Measurements from ENCODE around the gene GPC2. TPM values are rescaled to one million over a fixed set of nuclear protein-coding genes. Genes with fewer than 3 reads are reported as not detected.
"Not testable (repeated sequence)": the region's sequence is repeated elsewhere in the genome, so short reads cannot be mapped to it uniquely, and the experiment has no call there.

The GPC2 gene
- total RNA-seq, 1 experiment from 2014 or later, result 9.9 TPM

DNA sequence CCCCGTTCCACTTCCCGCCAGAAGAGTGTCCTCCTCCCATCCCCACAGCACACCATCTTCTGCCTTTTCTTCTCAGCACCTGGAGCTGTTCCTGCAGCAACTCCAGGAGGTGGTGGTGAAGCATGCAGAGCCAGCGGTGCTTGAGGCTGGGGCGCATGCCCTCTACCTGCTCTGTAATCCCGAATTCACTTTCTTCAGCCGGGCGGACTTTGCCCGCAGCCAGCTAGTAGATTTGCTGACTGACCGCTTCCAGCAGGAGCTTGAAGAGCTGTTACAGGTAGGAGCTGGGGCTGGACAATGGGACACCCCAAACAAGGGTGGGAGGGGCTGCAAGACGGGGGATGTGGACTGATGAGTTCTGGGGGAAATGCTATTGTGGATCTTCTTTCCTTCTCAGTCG is 23.5 kb upstream of the GPC2 start:
- DNase-seq (ENCODE audit: low read depth), result no peak

DNA sequence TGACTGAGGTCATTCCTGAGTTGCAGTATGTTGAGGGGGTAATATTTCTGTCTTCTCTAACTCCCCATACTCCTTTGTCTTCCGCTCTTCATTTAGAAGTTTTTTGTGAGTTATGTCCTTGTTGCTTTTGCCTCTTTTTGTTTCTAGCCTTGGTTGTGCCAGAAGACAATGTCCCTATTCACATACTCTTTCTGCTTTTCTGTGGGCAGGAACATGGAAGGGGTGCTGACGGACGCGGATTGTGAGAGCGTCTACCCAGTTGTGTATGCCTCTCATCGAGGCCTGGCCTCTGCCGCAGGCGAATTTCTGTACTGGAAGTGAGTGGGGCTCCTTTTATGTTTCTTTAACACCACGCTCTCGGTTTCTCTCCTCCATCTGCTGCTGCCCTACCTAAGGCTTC is 21.1 kb upstream of the GPC2 start:
- DNase-seq (ENCODE audit: low read depth), result no peak

DNA sequence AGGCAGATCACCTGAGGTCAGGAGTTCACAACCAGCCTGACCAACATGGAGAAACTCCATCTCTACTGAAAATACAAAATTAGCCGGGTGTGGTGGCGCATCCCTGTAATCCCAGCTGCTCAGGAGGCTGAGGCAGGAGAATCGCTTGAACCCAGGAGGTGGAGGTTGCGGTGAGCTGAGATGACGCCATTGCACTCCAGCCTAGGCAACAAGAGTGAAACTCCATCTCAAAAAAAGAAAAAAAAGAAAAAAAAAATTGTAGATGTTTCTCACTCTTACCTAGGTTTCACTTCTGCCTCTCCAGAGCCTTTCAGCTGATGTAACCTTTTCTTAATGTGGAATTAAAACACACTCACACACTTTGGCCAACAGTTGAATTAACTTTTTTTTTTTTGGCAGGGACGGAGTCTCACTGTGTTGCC is 18.7 kb upstream of the GPC2 start:
- not testable (repeated sequence) for DNase-seq (ENCODE audit: low read depth)

DNA sequence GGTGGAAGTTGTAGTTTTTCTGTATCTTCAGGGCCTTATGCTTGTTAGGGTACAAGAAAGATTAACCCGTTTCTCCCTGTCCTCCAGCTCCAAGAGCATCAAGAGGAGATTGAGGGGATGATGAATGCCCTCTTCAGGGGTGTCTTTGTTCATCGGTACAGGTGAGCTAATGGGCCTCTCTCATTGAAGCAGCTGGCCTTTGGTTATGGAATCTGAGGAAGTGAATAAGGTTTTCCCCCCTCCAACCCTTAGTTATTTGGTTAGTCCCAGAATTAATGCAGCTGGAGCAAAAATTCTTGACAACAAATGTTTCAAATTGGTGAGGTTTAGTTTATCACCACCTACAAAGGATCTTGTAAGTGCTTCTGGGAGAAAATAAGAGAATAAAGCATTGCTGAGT is 18.0 kb upstream of the GPC2 start:
- no peak for DNase-seq (ENCODE audit: low read depth)

GRCh38 chr7:100192969-100193368 is 15.8 kb upstream of the GPC2 start:
- no peak for DNase-seq (ENCODE audit: low read depth)

DNA sequence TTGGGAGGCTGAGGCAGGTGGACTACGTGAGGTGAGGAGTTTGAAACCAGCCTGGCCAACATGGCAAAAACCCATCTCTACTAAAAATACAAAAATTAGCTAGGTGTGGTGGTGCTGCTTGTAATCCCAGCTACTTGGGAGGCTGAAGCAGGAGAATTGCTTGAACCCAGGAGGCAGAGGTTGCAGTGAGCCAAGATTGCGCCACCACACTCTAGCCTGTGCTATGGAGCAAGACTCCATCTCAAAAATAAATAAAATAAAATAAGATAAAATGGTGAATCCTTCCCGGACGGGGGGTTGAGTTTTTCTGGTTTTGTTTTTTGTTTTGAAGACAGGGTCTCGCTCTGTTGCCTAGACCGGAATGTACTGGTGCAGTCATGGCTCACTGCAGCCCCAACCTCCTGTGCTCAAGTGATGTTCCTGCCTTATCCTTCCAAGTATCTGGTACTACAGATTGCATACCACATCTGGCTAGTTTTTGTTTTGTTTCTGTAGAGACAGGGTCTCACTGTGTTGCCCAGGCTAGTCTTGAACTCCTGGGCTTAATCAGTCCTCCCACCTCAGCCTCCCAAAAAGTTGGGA is 15.2 kb upstream of the GPC2 start:
- DNase-seq (ENCODE audit: low read depth), result not testable (repeated sequence)

- DNase-seq (ENCODE audit: low read depth), result peak; percentile 34
Measured at GRCh38 chr7:100191775-100192174, 14.6 kb upstream of the GPC2 start.

- DNase-seq (ENCODE audit: low read depth), result peak; percentile 43
Measured at GRCh38 chr7:100190048-100190711, 13.0 kb upstream of the GPC2 start.

DNA sequence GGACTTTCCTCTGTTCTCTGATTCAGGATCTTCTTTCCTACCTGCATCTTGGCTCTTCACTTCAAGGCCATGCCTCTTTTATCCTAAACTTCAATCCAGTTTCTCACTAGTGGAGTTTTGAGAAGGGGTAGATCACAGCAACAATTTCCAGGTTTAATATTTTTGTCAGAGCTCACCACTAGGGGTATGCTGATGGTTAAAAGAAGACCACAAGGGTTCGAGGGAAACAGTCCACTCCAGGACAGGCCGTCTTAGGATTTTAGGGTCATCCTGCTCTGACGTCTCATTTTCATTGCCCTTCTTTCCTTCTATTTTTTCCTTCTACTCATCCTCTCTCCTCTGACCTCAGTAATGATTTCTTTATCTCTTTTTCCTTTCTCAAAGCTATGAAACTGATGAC is 11.9 kb upstream of the GPC2 start:
- DNase-seq (ENCODE audit: low read depth), result no peak

GRCh38 chr7:100185726-100186125 is 8.5 kb upstream of the GPC2 start:
- DNase-seq (ENCODE audit: low read depth), result no peak

- DNase-seq (ENCODE audit: low read depth), result not testable (repeated sequence)
Measured at GRCh38 chr7:100183090-100183489, 5.9 kb upstream of the GPC2 start.

GRCh38 chr7:100182616-100183015 is 5.4 kb upstream of the GPC2 start:
- not testable (repeated sequence) for DNase-seq (ENCODE audit: low read depth)

DNA sequence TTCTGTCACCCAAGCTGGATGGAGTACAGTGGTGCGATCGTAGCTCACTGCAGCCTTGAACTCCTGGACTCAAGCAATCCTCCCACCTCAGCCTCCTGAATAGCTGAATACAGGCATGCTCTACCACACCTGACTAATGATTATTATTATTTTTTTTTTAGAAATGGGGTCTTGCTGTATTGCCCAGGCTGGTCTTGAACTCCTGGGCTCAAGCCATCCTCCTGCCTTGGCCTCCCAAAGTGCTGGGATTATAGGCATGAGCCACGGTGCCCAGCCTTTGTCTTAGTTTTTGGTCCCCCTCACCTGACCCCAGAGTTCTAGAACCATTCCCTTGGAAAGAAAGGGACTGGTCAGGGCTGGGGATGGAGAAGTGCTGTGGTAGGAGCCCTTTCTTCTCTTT is 2.9 kb upstream of the GPC2 start:
- not testable (repeated sequence) for DNase-seq (ENCODE audit: low read depth)

DNA sequence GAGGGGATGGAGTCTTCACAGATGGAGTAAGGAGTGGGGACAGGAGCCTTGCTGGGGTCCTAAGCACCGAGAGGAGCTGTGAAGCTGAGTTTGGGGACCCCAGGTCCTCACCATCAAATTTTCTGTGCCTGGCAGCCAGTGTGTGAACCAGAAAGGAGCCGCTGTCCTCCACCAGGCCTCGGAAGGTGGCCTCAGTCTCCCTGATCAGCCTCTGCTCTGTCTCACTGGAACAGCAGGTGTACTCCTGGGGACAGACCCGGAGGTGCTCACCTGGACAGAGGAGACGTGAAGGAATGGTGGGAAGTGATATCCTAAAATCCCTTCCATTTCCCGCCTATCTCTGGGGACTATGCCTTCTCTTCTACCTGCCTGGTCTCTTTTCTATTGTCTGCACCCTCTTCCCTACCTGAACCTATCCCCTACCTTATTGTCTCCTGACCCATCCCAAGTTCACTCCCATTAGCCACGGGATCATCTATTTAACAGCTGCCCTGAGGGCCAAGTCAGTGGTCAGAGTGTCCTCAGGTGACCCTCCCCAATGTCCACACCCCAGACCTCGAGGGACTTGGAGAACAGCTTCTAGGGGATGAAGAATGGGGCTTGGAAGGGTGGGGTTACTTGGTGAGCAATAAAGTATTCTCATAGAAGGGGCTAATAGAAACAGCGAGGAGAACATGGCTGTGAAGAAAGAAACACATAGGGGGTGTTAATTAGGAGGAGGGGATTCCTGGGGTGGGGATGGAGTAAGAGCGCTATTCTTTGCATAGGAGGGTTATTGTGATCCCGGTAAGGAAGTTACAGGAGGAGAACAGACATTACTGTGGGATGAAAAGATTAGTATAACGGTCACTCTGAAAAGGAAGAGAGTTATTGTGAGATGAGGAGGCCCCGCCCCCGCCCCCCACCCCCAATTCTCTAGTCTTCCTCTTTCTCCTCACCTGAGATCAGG is 811 bp downstream of the GPC2 start:
- DNase-seq (ENCODE audit: low read depth), result peak; percentile 14

DNA sequence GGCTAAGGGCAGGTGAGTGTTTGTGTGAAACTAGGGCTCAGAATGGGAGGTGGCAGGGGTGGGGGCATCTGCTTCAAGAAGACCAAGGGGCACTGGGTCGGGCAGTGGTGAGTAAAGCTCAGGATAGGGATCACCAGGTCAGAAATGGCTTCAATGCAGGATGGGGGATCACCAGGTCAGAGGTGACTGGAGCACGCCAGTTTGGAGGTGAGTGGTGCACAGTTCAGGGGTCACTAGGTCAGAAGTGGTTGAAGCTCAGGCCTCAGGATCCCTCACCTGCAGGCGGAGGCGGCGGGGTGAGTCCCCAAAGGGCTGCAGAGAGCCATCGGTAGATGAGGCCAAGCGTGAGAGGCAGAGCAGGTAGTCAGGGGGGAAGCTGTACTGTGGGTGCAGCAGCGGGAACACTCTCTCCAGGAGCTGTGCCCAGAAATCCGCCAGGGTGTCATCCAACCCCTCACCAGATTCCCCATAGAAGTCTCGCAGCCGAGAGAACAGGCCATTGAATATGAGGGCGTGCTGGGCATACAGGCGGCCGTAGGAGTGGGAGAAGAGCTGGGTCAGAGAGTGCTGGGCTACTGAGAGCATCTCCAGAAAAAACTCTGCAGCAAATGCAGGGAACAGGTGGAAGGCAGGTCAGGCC is 1.8 kb downstream of the GPC2 start:
- no peak for DNase-seq (ENCODE audit: low read depth)

DNA sequence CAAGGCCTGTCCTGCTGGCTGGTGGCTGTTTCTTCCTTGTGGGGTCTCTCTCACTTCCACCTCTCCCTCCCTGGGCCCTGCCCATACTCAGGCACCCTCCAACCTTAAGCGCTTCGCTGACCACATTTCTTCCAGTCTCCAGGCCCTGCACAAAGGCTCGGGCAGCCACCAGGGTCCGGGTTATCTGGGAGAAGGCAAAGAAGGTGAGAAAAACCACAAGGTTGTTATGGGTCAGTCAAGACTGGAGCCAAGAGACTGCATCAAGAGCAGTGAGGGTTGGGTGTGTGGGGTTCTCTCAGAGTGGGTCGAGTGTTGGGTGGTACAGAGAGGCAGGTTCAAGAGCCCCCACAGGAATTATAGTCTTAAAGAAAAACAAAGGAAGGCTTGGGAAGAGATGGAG is 2.6 kb downstream of the GPC2 start:
- no peak for DNase-seq (ENCODE audit: low read depth)

DNA sequence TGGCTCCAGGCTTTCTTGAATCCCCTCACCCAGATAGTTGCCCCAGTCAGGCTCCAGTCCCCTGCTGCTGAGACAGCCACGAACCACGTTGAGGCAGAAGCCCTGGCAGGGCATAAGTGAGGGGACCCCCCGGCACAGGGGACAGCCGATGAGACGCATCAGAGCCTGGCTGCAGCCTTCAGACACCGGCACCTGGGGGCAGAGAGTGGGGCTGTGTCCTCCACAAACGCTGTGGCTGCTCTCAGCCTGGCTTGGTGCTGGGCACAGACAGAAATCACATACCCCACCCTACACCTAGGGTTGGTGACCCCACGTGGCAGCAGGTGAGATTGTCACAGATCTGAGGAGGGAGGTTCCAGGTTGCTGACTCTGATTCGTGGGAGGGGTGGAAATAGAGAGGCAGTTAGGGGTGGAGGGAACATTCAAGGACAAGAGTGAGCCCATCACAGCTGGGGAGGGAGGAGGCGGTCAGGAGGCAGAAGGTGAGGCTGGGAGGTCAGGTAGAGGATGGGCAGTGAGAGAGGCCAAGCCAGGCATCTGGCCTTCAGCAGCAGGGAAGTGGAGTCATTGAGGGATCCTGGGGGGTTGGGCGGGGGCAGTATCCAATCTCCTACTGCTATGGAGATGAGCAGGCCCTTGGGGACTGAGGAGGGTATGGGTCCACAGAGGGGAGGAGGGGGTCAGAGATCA is 3.2 kb downstream of the GPC2 start:
- no peak for DNase-seq (ENCODE audit: low read depth)

- DNase-seq (ENCODE audit: low read depth), result no peak
Measured at GRCh38 chr7:100171840-100172239, 5.3 kb downstream of the GPC2 start.

DNA sequence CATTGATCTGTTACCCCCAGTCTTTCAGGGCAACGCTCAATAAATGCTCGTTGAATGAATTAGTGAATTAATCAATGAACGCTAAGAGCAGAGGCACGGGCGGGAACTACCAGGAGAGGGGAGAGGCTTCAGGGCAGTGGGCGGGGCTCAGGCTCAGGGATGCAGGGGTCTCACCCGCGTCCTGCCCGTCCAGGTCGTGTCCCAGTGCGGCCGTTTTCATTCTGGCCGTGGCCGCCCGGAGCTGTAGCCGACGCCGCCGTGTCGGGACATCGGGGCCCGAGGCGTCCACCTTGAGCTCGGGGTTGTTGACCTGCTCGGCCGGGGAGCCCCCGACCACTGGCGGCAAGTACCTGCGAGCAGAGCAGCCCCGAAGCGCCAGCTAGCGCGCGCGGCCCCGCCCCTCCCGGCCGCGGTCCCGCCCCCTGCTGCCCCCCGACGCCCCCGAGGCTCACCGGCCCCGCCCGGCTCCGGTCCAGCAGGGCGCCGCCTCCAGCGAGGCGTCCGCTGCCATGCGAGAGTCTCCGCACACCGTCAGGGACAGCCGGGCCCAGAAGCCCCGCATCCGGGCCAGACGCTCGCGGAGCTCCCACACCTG is 6.0 kb downstream of the GPC2 start:
- DNase-seq (ENCODE audit: low read depth), result no peak

DNA sequence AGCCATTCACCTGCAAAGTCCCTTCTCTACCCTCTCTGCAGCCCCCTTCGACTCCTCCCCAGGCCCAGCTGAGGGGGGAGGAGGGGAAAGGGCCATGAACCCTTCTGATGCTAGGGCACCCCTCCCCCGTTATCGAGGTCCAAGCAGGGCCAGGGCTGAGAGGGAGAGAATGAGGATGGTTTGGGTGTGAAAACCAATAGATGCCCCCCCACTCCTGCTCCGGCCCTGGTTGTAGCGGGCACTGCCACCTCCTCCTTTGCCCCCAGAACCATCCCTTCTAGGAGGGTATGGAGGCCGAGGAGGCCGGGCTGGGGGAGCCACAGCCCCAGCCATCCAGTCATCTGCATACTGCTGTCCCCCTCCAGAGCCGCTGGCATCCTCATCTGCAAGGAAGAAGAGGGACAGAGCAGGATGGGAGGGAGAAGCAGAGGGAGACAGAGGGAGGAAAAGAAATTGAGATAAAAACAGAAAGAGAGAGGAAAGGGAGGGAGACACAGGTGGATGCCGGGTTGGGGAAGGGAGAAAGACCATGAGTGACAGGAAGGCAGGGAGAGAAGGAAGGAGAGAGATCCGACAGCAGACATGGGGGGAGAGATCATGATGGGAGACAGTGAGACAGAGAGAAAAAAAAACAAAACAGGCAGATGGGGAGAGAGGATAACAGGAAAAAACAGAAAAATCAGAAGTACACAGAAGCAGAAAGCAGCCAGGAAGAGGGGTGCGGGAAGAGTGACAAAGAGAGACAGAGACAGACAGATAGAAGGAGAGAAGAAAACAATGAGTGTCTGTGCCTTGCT is 6.9 kb downstream of the GPC2 start:
- DNase-seq (ENCODE audit: low read depth), result no peak
